OCI-LY3 (cell line): Measurements from ENCODE around the gene BABAM2.

Source experiments
- H2AFZ ChIP-seq: fragments of 200-600, 300-600 bp; shearing (Covaris generic); 2 replicates; pipeline ENCODE4 v1.6.0; 2014; ENCODE audit warnings: antibody characterized with exemption, low read depth, low read length
- H3K27ac ChIP-seq: fragments of 200-600, 300-600 bp; sonication (generic); 2 replicates; pipeline ENCODE4 v1.5.1; 2014; ENCODE audit warnings: mild to moderate bottlenecking, low read length, moderate library complexity, mixed read lengths
- H3K27me3 ChIP-seq: fragments of 200-600, 300-600 bp; sonication (generic); 2 replicates; pipeline ENCODE4 v1.6.1; 2014; ENCODE audit warnings: low read depth, low read length, mixed read lengths
- H3K36me3 ChIP-seq: fragments of 200-600, 300-600 bp; sonication (generic); replicated peaks from 2 replicates; pipeline ENCODE3; 2014; ENCODE audit warnings: low read depth, low read length, mixed read lengths
- H3K4me1 ChIP-seq: fragments of 300-600, 200-600 bp; sonication (generic); 2 replicates; pipeline ENCODE4 v1.6.1; 2014; ENCODE audit warnings: low read length, mixed read lengths
- H3K4me2 ChIP-seq: fragments of 200-600, 300-600 bp; sonication (generic); 2 replicates; pipeline ENCODE4 v1.6.1; 2014; ENCODE audit warnings: low read length, mixed read lengths
- H3K4me3 ChIP-seq: fragments of 300-600, 200-600 bp; sonication (generic); 2 replicates; pipeline ENCODE4 v1.5.1; 2014; ENCODE audit warnings: antibody characterized with exemption, mild to moderate bottlenecking, low read length, moderate library complexity
- H3K79me2 ChIP-seq: fragments of 300-600, 200-600 bp; shearing (Covaris generic); 2 replicates; pipeline ENCODE4 v1.6.1; 2014; ENCODE audit warnings: mild to moderate bottlenecking, low read length, mixed read lengths
- H3K9ac ChIP-seq: fragments of 300-600, 200-600 bp; shearing (Covaris generic); 2 replicates; pipeline ENCODE4 v1.6.0; 2014; ENCODE audit warnings: mild to moderate bottlenecking, low read length, moderate library complexity
- H3K9me3 ChIP-seq: fragments of 200-600, 300-600 bp; shearing (Covaris generic); 2 replicates; pipeline ENCODE4 v1.6.1; 2014; ENCODE audit warnings: low read length, mixed read lengths; ENCODE audit not compliant: insufficient read depth
- H4K20me1 ChIP-seq: fragments of 200-600, 300-600 bp; sonication (generic); 2 replicates; pipeline ENCODE4 v1.6.1; 2016; ENCODE audit warnings: low read length, mixed read lengths; ENCODE audit not compliant: insufficient read depth
- CTCF ChIP-seq: fragments of 200-600, 300-600 bp; sonication (generic); IDR thresholded peaks from 2 replicates; pipeline ENCODE4 v1.5.1; 2014; ENCODE audit warnings: antibody characterized with exemption, low read length, low read depth
- EZH2phosphoT487 ChIP-seq: fragments of 200-600 bp; shearing (Covaris generic); IDR thresholded peaks from 2 replicates; pipeline ENCODE4 v1.6.1; 2018; ENCODE audit warnings: antibody characterized with exemption, mixed run types, low read depth

BABAM2 gene

GRCh38 chr2:27916293-27916995 lies 25.9 kb downstream of the BABAM2 start:
- Histone ChIP-seq H3K36me3 (no peaks in the 10 kb centered on the region), H3K27me3 (no peaks in the 10 kb centered on the region), H3K27ac (no peak overlapping the region), H3K79me2 (no peaks in the 10 kb centered on the region), H2AFZ (no peak overlapping the region), H3K4me3 (no peak overlapping the region), H3K4me2 (no peak overlapping the region), H3K9me3 (no peaks in the 10 kb centered on the region), H4K20me1 (no peaks in the 10 kb centered on the region), H3K9ac (no peak overlapping the region), H3K4me1 (no peaks in the 10 kb centered on the region)
- TF ChIP-seq CTCF (no peak), EZH2phosphoT487 (no peak)

- H3K27ac ChIP-seq, result no peak overlapping the region
- H3K79me2 ChIP-seq, result no peaks in the 10 kb centered on the region
- H3K4me3 ChIP-seq, result no peak overlapping the region
- H2AFZ ChIP-seq, result no peak overlapping the region
- H3K27me3 ChIP-seq, result no peaks in the 10 kb centered on the region
- no peaks in the 10 kb centered on the region for H4K20me1 ChIP-seq
- H3K9ac ChIP-seq, result no peak overlapping the region
- H3K9me3 ChIP-seq, result no peaks in the 10 kb centered on the region
- H3K4me2 ChIP-seq, result no peak overlapping the region
- TF ChIP-seq EZH2phosphoT487 (no peak), CTCF (no peak)
- H3K4me1 ChIP-seq, result no peaks in the 10 kb centered on the region
- no peaks in the 10 kb centered on the region for H3K36me3 ChIP-seq
Observed at GRCh38 chr2:27920148-27920885, 29.8 kb downstream of the BABAM2 start.

GRCh38 chr2:27921424-27921823 lies 30.9 kb downstream of the BABAM2 start:
- Histone ChIP-seq H3K27me3 (no peaks in the 10 kb centered on the region), H3K36me3 (no peaks in the 10 kb centered on the region), H3K4me2 (no peak overlapping the region), H2AFZ (no peak overlapping the region), H4K20me1 (no peaks in the 10 kb centered on the region), H3K9me3 (no peaks in the 10 kb centered on the region), H3K4me3 (no peak overlapping the region), H3K27ac (no peak overlapping the region), H3K4me1 (no peaks in the 10 kb centered on the region), H3K9ac (no peak overlapping the region), H3K79me2 (no peaks in the 10 kb centered on the region)
- TF ChIP-seq EZH2phosphoT487, result no peak

GRCh38 chr2:27921880-27922547 lies 31.5 kb downstream of the BABAM2 start:
- no peaks in the 10 kb centered on the region for H3K9me3 ChIP-seq
- no peak for TF ChIP-seq EZH2phosphoT487
- no peak for TF ChIP-seq CTCF
- no peak overlapping the region for H3K4me3 ChIP-seq
- no peaks in the 10 kb centered on the region for H3K79me2 ChIP-seq
- no peaks in the 10 kb centered on the region for H3K27me3 ChIP-seq
- no peaks in the 10 kb centered on the region for H3K36me3 ChIP-seq
- no peak overlapping the region for H3K4me2 ChIP-seq
- H4K20me1 ChIP-seq, result no peaks in the 10 kb centered on the region
- no peak overlapping the region for H2AFZ ChIP-seq
- H3K4me1 ChIP-seq, result no peaks in the 10 kb centered on the region
- no peak overlapping the region for H3K9ac ChIP-seq
- no peak overlapping the region for H3K27ac ChIP-seq
